GM21737 (cell line): ENCODE results near the gene CLEC16A.
A peak's percentile ranks its signal among the peaks of the same experiment; 100 is the strongest.
"Not testable (repeated sequence)": the region's sequence is repeated elsewhere in the genome, so short reads cannot be mapped to it uniquely, and the experiment has no call there.

Source experiments
- ATAC-seq: cut with Tn5 transposase; IDR thresholded peaks from one replicate; pipeline ENCODE4 v1.9.1; 2021; ENCODE audit warnings: mild to moderate bottlenecking, moderate library complexity; ENCODE audit not compliant: unreplicated experiment

The CLEC16A gene

DNA sequence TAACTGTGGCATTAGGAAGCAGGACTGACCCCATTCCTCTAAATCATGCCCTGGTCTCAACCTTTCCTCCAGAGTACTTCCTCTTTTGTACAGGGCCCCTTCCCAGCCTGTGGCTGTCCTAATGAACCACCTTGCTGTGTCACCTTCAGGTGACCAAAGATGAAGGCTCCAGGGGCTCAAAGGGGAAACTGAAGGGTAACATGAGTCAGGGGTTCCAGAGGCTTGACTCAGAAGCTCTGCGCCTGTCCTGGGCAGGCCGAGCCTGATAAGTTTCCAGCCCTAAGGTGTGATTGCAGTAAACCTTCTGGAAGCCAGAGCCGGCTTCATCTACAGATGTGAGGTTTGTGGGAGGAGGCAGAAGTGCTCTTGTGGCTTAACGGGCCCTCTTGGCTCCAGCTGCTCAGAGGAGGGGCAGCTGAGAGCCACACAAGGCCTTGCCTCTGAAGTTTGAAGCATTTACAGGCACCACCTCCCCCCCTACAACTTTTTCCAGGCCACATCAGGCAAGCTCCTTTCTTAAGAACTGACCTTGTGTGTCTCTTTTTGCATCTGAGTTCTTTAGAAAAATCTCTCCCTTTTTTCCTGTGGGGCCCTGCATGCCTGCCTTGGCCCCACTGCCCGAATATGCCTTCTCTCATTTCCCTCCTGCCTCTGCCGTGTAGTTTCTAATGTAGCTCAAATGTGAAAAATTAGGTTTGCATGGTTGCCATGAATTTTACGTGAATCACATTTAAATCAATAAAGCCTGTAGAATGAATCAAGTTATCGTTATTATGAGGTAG, 149.9 kb downstream of the CLEC16A start:
- peak; percentile 51 for ATAC-seq

DNA sequence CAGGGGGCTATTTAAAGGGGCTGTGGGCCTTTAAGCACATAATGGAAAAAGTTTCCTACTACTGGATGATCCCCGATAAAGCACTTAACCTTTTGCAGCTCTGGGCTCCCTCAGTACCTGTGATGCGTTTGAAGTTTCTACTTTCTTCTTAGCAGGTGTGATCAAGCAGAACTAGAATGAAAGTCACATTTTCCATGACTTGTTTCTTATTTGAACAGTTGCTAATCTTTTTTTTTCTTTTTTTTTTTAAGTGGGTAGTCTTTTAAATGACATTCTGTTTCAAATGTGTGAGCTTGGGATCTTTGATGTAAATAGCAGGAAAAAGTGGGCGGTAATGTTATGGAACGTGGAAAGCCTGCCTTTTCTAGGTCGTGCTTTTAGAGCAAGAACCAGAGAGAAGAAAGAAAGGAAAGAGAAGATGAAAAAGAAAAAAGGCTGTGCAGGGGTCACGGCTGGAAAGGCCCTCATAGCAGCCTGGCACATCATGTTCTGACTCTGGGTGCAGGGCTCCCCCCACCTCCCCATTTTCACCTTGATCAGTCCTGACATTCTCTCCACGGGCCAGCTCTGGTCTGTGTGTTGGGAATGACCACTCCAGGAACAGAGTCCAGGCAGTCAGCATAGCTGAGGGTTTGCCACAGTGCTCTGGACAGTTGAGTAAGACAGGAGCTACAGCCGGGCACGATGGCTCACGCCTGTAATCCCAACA, 150.6 kb downstream of the CLEC16A start:
- ATAC-seq = no peak

DNA sequence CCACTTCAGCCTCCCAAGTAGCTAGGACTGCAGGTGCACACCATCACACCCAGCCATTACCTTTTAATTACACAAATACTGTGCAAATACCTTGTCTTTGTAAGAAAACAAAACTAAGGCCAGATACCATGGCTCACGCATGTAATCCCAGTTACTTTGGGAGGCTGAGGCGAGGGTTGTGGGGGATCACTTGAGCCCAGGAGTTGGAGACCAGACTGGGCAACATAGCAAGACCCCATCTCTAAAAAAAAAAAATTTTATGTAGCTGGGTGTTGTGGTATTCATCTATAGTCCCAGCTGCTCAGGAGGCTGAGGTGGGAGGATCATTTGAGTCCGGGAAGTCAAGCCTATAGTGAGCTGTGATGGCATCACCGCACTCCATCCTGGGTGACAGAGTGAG, 151.6 kb downstream of the CLEC16A start:
- ATAC-seq = no peak

DNA sequence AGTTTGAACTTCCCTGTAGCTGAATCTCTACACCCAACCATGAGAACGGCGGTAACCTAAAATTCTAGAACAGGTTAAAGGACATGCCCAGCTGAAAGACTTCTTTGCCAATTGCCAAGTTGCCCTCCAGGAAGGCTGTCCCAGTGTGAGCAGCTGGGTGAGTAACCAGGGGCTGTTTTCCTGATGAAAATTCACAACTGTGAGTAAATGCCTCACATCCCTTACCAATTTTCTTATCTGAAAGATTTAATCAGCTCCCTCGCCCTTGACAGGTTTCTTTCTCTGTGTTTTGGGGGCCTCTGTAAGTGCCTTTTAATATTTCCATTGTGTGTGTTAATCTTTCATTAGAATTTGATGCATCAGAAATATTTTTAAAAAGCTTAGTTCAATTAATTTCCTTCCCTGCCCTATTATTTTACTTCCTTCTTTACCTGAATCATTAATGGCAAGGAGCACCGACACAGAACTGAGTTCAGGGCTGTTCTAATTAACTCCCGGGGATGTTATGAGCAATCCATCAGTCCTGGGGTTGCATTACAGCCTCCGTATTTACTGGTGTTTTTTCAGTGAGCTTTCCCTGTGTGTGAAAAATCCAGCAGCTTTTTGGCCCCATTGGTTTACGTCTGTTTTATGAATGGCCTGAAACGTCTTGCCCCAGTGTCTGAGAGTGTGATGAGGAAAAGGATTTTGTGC, 152.9 kb downstream of the CLEC16A start:
- ATAC-seq = no peak

DNA sequence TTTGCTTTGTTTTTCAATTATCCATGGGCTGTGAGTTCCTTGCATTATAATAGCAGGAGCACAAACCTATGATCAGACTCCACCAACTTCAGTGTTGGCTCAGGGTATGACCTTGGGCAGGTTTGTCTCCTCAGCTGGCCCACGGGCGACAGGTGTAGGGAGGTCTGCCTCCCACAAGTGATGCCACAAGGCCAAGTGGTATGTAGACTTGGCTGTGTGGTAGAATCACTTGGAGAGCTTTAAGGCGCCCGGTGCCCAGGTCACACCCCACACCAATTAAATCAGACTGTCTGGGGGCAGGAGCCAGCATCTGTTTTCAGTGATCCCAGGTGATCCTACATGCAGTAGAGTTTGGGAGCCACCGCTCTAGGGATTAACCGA, 153.4 kb downstream of the CLEC16A start:
- no peak for ATAC-seq

DNA sequence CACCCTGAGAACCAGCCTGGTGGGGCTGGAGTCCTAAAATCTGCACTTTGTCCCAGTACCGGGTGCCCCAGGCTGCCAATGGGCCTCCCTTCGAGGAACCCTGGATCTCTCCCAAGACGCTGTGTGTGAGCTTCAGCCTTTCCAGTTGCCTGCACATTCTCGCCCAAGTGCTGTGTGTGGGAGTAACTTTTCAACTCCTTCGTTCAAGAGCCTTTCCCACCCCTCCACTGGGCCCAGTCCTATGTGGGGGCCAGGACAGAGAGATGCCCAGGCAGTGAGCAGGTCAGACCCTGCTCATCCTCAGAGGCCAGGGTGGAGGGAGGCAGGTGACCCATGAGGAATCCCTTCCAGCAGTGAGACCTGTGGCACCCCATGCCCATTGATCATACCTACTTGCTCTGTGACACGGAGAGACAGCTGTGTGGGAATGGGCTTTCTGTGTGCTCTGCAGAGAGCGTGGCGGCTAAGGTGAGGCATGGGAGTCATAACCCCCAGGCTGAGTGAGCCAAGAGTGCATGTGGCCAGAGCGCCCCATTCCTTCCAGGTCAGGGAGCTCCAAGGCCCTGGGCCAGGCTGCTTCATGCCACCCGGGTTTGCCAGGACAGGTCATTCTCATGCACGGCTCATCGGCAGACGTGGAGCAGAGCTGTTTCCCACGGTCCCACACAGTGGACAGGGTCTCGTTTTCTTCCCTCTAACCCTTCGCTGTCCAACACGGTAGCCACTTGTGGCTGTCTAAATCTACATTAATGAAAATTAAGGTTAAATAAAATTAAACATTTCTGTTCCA, 154.4 kb downstream of the CLEC16A start:
- no peak for ATAC-seq

DNA sequence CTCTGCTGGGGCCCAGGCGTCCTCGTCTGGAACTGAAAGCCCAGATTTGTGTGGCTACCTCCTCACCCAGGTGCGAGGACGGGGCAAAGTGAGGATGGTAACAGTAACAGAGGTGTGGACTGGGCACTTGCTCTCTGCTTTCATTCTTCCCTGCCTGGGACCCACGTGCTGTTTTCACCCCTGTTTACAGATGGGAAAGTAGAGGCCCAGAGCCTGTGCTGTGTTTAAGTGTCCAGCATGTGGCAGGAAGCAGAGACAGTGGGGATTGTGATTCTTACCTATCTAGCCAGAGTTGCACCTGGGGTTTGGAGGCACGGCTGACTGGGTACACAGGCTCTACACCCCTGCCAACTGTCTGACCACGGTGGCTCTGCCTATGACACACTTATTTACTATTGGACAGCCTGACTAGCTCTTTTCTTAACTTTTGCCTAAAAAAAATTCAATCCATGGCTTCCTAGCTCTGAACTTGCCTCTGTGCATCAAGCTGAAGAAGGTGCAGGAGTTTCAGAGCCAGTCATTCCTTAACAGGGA, 155.4 kb downstream of the CLEC16A start:
- ATAC-seq = no peak

DNA sequence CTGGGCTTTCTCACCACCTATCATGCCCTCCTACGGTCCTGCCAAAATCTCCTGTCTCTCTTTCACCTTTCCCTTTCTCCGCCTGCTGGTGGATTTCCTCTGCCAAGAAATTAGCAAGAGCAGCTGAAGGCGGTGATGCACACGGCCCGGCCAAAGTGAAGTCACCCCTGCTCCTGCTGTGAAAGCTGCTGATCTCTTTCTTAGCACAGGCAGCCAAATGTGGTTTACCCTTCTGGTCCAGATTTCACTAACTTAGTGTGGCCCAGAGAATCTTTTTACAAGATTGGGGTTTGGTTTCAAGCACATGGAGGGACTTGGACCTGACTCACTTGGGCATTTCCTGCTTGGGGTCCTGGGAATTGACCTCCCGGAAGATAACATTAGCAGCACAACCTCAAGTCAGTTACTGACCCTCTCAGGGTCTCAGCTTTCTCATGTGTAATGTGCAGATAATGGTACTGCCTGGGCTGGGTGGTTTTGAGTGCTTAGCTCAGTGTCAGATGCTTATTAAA, 155.9 kb downstream of the CLEC16A start:
- no peak for ATAC-seq

DNA sequence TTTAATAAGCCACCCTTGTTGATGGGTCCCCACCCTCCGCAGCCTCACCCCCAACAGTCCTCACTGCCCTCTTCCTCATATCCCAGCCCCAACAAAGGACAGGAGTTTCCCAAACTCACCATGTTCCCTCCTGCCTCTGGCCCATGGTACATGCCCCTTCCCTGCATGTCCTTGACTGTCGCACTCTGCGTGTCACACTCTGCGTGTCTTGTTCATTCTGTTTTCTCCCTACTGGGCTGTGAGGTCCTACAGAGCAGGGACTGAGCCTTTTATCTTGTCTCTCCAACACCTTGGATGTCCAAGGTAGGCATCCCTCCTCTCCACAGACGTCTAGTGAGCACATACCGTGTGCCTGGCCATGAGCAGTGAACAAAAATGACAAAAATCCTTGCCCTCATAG, 156.9 kb downstream of the CLEC16A start:
- ATAC-seq = no peak

DNA sequence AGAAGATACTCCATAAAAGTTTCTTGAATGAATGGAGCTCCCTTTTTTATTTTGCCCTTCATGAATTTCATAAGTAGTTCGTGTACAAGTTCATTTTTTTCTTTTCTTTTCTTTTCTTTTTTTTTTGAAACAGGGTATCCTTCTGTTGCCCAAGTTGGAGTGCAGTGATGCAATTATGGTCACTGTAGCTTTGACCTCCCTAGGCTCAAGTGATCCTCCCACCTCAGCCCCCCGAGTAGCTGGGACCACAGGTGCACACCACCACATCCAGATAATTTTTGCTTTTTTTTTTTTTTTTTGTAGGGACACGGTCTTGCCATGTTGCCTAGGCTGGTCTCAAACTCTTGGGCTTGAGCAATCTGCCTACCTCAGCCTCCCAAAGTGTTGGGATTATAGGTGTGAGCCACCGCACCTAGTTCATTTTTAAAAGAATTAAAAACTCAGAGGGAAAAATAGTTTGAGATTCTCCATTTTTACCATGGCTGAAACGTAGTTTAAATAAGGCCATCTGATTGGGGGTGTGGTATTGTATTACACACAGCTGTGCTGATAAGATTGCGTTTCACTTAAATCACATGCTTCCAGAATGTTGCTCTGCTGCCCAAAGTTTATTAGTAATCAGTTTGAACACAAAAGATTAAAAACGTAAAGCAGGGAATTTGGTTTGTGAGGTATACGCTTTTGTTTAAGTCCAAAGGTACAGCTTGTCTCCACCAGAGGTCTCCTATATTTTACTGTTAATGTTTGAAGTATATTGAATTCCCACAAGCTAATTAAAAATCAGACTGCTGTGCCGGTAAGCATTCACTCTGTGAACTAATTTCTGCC, 157.5 kb downstream of the CLEC16A start:
- no peak for ATAC-seq

DNA sequence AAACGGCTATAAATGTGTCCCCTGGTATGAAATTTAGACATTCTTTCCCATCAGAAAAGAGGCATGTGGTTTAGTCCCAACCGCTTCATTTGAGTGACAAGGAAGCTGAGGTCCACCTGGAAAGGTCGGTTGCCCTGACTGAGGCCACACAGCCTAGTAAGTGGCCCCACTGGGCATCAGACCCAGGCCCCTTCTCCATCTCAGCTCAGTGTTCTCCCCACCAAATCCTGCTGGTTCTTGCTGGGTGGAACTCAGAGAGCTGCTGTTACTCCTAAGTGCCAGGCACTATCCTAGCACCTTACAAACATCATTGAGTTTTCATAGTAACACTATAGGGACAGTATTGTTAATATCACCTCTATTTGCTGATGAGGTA, 158.1 kb downstream of the CLEC16A start:
- no peak for ATAC-seq

DNA sequence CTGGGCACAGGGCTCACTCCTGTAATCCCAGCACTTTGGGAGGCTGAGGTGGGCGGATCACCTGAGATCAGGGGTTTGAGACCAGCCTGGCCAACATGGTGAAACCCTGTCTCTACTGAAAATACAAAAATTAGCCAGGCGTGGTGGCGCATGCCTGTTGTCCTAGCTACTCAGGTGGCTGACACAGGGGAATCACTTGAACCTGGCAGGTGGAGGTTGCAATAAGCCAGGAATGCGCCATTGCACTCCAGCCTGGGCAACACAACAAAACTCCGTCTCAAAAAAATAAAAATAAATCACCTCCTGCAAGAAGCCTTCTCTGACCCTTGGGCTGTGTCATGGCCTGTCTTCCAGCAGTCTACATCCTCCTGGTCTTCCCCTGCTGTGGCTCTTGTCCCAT, 158.9 kb downstream of the CLEC16A start:
- not testable (repeated sequence) for ATAC-seq

DNA sequence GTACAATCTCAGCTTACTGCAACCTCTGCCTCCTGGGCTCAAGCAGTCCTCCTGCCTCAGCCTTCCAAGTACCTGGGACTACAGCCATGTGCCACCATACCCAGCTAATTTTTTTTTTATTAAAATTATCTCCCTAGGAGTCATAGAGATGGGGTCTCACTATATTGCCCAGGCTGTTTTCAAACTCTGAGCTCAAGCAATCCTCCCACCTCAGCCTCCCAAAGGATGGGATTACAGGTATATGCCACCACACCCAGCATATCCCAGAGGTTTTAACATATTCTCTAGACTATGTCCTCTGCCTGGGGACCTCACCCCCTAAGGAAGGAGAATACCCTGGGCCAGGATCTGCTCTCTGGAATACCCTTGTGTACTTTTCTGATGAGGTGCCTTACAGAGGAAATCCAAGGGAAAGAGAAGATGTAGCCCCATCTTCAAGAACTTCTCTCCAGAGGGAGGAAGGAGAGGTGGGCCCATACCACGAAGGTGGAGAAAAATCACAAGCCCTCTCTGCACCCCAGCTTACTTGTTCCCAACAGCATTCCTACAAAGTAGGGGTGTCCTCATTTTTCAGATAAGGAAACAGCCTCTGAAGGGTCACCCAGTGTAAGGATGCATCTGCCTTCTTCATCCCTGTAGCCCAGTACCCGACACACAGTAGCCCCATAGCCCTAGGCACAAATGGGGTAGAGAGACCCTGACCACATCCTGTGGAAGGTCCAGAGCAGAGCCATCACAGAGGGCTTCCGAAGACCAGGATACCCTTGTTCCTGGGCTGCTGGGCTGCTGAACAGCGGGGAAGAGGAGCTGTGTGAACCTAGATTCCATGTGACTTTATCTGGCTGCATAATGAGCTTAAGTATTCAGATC, 160.0 kb downstream of the CLEC16A start:
- peak; percentile 24 for ATAC-seq

DNA sequence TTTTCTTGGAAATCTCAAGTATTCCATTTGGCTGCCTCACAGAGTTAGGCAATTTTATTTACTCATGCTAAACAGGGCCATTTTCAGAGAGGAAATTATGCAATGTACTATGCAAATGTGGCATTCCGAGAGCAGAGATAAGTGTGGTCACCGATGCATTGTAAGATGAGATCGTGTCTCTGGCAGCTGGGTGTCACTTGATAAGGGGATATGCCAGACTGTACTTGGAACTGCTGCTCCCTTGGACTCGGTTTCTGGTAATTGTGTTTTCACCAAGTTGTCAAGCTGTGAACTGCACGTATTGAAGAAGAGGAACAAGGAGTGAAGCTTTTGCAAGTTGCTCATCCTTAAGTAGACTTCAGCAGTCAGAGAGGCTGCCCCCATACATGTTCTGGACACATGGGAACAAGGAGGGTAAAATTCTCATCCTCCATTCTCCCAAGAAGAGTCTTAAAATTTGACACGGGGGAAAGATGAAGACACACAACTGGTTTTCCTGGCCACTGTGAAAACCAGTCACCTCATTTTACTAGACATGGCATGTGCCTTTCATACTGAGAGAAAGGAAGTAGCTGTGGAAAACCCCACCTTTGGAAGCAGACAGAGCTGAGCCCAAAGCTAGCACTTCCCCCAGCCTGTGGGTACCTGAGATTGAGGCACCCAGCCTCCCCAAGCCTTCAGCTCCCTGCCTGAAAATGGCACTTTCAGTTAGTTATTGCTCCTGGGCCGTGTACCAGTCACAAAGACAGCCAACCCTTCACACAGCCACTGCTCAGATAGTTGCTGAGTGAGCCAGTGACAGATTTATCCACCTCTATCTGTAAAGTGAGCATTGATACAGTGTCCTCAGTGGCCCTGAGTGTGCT, 160.9 kb downstream of the CLEC16A start:
- peak; percentile 54 for ATAC-seq

DNA sequence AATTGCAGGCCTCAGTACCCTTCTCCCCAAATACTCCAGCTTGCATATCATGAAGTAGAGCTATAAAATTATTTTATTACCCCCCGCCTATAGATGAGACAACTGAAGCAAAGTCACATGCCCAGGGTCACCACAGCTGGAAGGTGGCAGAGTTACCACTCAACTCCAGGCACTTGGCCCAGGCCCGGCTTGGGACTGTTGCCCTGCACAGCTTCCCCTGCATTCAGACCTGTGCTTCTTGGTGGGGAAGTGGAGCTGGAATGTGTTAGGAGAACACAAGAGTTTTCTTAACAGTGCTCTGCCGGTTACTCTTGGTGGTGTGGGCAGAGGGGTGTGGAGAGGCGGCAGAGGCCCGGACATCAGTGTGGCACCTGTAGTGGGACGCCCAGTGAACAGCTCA, 162.4 kb downstream of the CLEC16A start:
- no peak for ATAC-seq

DNA sequence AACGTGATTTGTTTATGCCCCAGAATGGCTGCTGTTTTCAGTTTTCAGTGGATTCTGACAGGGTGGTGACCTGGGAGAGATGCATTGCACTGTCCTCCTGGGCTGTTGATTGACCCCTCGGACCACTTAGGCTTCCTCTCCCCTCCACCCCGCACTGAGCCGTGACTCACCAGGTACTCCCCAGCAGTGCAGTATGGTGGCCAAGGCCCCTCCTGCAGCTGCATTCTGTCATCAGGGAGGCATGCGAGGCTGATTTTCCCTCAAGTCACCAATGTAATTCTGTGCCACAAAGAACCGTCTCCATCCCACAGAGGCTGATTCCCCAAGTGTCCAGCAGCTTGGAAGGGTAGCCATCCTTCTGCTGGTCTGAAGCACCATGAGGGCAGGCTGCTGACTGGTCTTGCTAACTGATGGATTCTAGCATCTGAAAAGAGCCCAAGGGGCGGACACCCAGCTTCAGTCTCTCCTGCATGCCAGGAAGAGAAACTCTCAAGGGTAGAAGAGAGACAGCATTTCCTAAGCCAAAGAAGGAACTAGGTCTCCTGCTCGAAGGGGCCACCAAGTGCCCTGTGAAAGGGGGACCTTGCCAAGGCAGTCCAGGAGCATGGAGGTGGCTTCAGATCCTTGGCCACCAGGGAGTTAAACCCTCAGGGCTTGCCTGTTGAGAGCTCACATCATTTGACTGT, 163.6 kb downstream of the CLEC16A start:
- no peak for ATAC-seq

DNA sequence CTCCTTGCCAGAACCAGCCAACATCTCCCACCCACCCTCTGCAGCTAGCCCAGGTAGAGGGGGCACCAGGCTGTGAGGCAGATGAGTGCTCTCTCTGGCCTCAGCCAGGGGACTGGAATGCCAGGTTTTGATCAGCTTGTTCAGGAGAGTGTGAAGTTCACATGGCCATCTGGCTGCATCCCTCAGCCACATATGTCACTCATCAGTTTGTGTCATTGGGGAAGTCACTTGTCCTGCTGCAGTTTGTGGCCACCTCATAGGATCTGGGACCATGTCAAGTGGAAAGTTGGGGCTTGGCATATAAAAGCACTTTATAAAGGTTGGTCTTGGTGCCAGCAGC, 164.1 kb downstream of the CLEC16A start:
- ATAC-seq = no peak

DNA sequence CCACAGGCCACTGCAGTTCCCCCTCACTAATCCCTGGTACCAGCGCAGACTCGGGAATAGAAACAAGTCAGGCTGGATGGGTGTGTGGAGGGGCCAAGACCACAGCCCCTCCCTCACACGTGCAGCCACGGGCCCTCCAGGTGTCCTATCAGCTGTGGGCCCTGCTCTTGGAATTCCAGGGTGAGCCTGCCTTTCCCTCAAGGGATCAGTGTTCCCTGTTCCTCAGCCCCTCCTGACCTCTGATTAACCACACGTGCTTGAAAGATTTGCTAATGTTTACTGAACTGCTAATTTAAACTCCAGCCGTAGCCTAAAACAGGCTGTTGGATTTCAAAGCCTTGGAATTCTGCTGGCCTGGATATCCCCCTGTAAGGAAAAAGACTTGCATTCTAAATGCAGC, 165.2 kb downstream of the CLEC16A start:
- ATAC-seq = no peak
